Right atrium auricular region (tissue), 2 donors: Measurements from ENCODE around the gene CPA3. TPM values are rescaled to one million over a fixed set of nuclear protein-coding genes. Genes with fewer than 3 reads are reported as not detected.

Experiments
- DNase-seq: peaks from one replicate; pipeline ENCODE4 v3.0.0-alpha.2; 2019; ENCODE audit warnings: low spot score
- H3K27ac ChIP-seq, 2 donors: fragments of 200-600 bp; sonication (generic); 1 replicate in 1 of 2; 2 replicates in 1 of 2; pipeline ENCODE4 v1.5.1; 2016 to 2019
- H3K27me3 ChIP-seq, 2 donors: fragments of 200-600 bp; sonication (generic); one replicate each; pipeline versions ENCODE4 v1.5.1 to v1.6.0; 2017 to 2019
- H3K36me3 ChIP-seq: fragments of 200-600 bp; sonication (generic); one replicate; pipeline ENCODE4 v1.5.1; 2016
- H3K4me1 ChIP-seq, 2 donors: fragments of 200-600 bp; sonication (generic); one replicate each; pipeline versions ENCODE4 v1.5.1 to v1.6.0; 2017 to 2019
- H3K4me3 ChIP-seq, 2 donors: fragments of 200-600 bp; sonication (generic); 1 replicate in 1 of 2; 2 replicates in 1 of 2; pipeline ENCODE4 v1.5.1; 2017 to 2019; ENCODE audit warnings: mild to moderate bottlenecking in 1 of 2, moderate library complexity in 1 of 2
- H3K9me3 ChIP-seq, 2 donors: fragments of 200-600 bp; sonication (generic); one replicate each; pipeline ENCODE4 v1.5.1; 2019
- CTCF ChIP-seq, 2 donors: fragments of 200-600 bp; sonication (generic); IDR thresholded peaks; one replicate each; pipeline ENCODE4 v1.5.1; 2019; ENCODE audit warnings: antibody characterized with exemption in 2 of 2
- total RNA-seq, 2 donors: library from RNA; depleted of rRNA; stranded (reverse); fragments of >200 nt; gene quantifications; one replicate each; pipeline ENCODE4 v1.1.0, GENCODE V29; 2016

The CPA3 gene
- total RNA-seq, 2 donors from 2014 or later: 1.3 to 5.1 TPM

GRCh38 chr3:148839805-148840204, 25.3 kb upstream of the CPA3 start:
- H3K27me3 ChIP-seq: no peaks in the 10 kb centered on the region
- DNase-seq: no peak
- no peak for TF ChIP-seq CTCF (IDR thresholded peaks at IDR 0.05)
- no peaks in the 10 kb centered on the region for H3K4me1 ChIP-seq
- no peak overlapping the region for H3K4me3 ChIP-seq
- H3K9me3 ChIP-seq: no peaks in the 10 kb centered on the region
- H3K36me3 ChIP-seq: no peaks in the 10 kb centered on the region
- H3K27ac ChIP-seq: no peak overlapping the region

GRCh38 chr3:148840451-148840850, 24.6 kb upstream of the CPA3 start:
- no peaks in the 10 kb centered on the region for H3K9me3 ChIP-seq
- no peak overlapping the region for H3K27ac ChIP-seq
- no peak overlapping the region for H3K4me3 ChIP-seq
- no peaks in the 10 kb centered on the region for H3K36me3 ChIP-seq
- TF ChIP-seq CTCF (IDR thresholded peaks at IDR 0.05): no peak
- H3K4me1 ChIP-seq: no peaks in the 10 kb centered on the region
- no peaks in the 10 kb centered on the region for H3K27me3 ChIP-seq
- DNase-seq: no peak

GRCh38 chr3:148845756-148846395, 19.2 kb upstream of the CPA3 start:
- Histone ChIP-seq H3K27me3 (no peaks in the 10 kb centered on the region), H3K4me1 (no peaks in the 10 kb centered on the region), H3K27ac (no peak overlapping the region), H3K4me3 (no peak overlapping the region), H3K36me3 (no peaks in the 10 kb centered on the region), H3K9me3 (no peaks in the 10 kb centered on the region)
- no peak for DNase-seq
- TF ChIP-seq CTCF (IDR thresholded peaks at IDR 0.05): no peak

- Histone ChIP-seq H3K4me3 (no peak overlapping the region), H3K9me3 (no peaks in the 10 kb centered on the region), H3K4me1 (no peaks in the 10 kb centered on the region), H3K27me3 (no peaks in the 10 kb centered on the region), H3K36me3 (no peaks in the 10 kb centered on the region), H3K27ac (no peak overlapping the region)
- no peak for TF ChIP-seq CTCF (IDR thresholded peaks at IDR 0.05)
- DNase-seq: no peak
Observed at GRCh38 chr3:148847351-148847750, 17.7 kb upstream of the CPA3 start.

- TF ChIP-seq CTCF (IDR thresholded peaks at IDR 0.05): no peak
Observed at GRCh38 chr3:148848410-148848809, 16.7 kb upstream of the CPA3 start.

More at GRCh38 chr3:148848410-148848809, 16.7 kb upstream of the CPA3 start:
- Histone ChIP-seq H3K27ac (no peak overlapping the region), H3K36me3 (no peaks in the 10 kb centered on the region), H3K4me3 (no peak overlapping the region), H3K4me1 (no peaks in the 10 kb centered on the region), H3K9me3 (no peaks in the 10 kb centered on the region), H3K27me3 (no peaks in the 10 kb centered on the region)
- DNase-seq: no peak
